Left lung (tissue), 10 donors: ENCODE results near the gene ERCC4. TPM values are rescaled to one million over a fixed set of nuclear protein-coding genes. Genes with fewer than 3 reads are reported as not detected.
A peak's percentile ranks its signal among the peaks of the same experiment; 100 is the strongest.
"Not testable (repeated sequence)": the region's sequence is repeated elsewhere in the genome, so short reads cannot be mapped to it uniquely, and the experiment has no call there.

Source experiments
- ATAC-seq: fragments of 200-7000 bp; cut with Tn5 transposase; one replicate; pipeline ENCODE4 v1.9.1; 2020; ENCODE audit warnings: moderate library complexity
- DNase-seq, 4 donors: peaks; one replicate each; pipeline ENCODE4 v3.0.0-alpha.2; 2013 to 2020
- H3K27ac ChIP-seq, 2 donors: fragments of 200-600 bp; sonication (generic) in 1 of 2; one replicate each; pipeline versions ENCODE4 v1.5.0 to v1.8.0; 2020 to 2021
- H3K27me3 ChIP-seq, 2 donors: fragments of 200-600 bp; sonication (generic) in 1 of 2; one replicate each; pipeline versions ENCODE4 v1.5.0 to v1.8.0; 2020 to 2021
- H3K36me3 ChIP-seq, 2 donors: fragments of 200-600 bp; sonication (generic) in 1 of 2; one replicate each; pipeline versions ENCODE4 v1.5.0 to v1.8.0; 2020 to 2021
- H3K4me1 ChIP-seq, 2 donors: fragments of 200-600 bp; one replicate each; pipeline ENCODE4 v1.8.0; 2021
- H3K4me3 ChIP-seq, 2 donors: fragments of 200-600 bp; sonication (generic) in 1 of 2; one replicate each; pipeline versions ENCODE4 v1.5.0 to v1.8.0; 2020 to 2021; ENCODE audit warnings: mild to moderate bottlenecking in 1 of 2
- H3K9me3 ChIP-seq, 2 donors: fragments of 200-600 bp; sonication (generic) in 1 of 2; one replicate each; pipeline versions ENCODE4 v1.5.0 to v1.8.0; 2020 to 2021
- intact Hi-C, 2 donors: fragments of 100-400 bp; cut with DNase I; formaldehyde crosslinking; loops; one replicate each; pipeline versions ENCODE4 v1.11.2 to v1.14.2; 2022
- polyA plus RNA-seq, 6 donors: library from polyadenylated mRNA; unstranded; fragments of 120-200 nt; gene quantifications; one replicate each; pipeline ENCODE4 v1.2.1, GENCODE V29; 2013; ENCODE audit not compliant: insufficient read length in 6 of 6
- total RNA-seq, 2 donors: library from RNA; stranded (reverse); fragmentation: NEBNext Ultra II Directional; extraction: Animal tissue kit (Norgen Biotek cat#: 25700); gene quantifications; one replicate each; pipeline ENCODE4 v1.2.1, GENCODE V29; 2021
- TF ChIP-seq, protein P1 (sequence below), 2 donors: fragments of 200-600 bp; sonication (generic) in 1 of 2; IDR thresholded peaks; one replicate each; pipeline versions ENCODE4 v1.5.0 to v1.8.0; 2021; ENCODE audit warnings: antibody characterized with exemption in 2 of 2
- donor health status: DM: no; HTN: yes; CAD: no.
- donor health status: DM: no; HTN: no; CAD: no.

Gene ERCC4
- total and polyA plus RNA-seq, 8 donors: 10.7 to 20.1 (median 16.4) TPM

DNA sequence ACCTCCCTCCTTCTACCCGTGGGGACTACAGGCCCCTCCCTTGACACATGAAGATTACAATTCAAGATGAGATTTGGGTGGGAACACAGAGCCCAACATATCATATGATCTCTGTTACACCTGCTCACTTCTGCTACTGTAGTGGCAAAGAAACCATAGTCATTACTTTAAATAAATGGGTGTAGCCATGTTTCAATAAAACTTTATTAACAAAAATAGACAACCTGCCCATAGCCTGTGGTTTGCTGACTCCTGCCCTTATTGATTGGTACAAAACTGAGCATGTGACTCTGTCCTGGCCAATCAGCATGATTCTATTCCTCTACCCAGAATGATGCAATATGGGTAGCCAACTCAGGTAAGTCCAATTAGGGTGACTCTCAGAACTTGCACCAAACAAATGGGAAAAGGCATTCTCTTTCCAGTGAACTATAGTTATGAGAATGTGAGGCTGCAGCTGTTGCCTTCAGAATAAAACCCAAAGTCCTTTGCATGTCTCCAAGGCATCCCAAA lies 15.7 kb upstream of the ERCC4 start:
- no peak overlapping the region for H3K4me3 ChIP-seq
- H3K9me3 ChIP-seq: no peaks in the 10 kb centered on the region
- DNase-seq (no peak), ATAC-seq (no peak)
- TF ChIP-seq, protein P1, sequence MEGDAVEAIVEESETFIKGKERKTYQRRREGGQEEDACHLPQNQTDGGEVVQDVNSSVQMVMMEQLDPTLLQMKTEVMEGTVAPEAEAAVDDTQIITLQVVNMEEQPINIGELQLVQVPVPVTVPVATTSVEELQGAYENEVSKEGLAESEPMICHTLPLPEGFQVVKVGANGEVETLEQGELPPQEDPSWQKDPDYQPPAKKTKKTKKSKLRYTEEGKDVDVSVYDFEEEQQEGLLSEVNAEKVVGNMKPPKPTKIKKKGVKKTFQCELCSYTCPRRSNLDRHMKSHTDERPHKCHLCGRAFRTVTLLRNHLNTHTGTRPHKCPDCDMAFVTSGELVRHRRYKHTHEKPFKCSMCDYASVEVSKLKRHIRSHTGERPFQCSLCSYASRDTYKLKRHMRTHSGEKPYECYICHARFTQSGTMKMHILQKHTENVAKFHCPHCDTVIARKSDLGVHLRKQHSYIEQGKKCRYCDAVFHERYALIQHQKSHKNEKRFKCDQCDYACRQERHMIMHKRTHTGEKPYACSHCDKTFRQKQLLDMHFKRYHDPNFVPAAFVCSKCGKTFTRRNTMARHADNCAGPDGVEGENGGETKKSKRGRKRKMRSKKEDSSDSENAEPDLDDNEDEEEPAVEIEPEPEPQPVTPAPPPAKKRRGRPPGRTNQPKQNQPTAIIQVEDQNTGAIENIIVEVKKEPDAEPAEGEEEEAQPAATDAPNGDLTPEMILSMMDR (IDR thresholded peaks at IDR 0.05): no peak
- no peaks in the 10 kb centered on the region for H3K36me3 ChIP-seq
- peaks cover 0 to under 1% of the 10 kb centered on the region in 2 donors for H3K27me3 ChIP-seq
- H3K4me1 ChIP-seq: no peaks in the 10 kb centered on the region
- H3K27ac ChIP-seq: no peak overlapping the region
- intact Hi-C loops: no loop called here

DNA sequence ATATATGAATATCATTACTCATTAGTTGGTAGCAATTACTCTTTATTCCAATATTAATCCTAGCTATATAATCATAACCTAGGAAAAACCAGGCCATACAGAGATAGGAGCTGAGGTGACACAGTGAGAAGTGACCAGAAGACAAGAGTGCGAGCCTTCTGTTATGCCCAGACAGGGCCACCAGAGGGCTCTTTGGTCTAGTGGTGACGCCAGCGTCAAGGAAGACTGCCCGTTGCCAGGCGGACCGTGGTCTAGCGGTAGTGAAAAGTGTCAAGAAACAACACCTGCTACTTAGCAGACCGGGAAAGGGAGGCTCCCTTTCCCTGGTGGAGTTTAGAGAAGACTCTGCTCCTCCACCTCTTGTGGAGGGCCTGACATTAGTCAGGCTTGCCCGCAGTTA lies 15.1 kb upstream of the ERCC4 start:
- H3K36me3 ChIP-seq: not testable (repeated sequence)
- TF ChIP-seq, protein P1 (IDR thresholded peaks at IDR 0.05): peak; percentile 28 to 30

DNA sequence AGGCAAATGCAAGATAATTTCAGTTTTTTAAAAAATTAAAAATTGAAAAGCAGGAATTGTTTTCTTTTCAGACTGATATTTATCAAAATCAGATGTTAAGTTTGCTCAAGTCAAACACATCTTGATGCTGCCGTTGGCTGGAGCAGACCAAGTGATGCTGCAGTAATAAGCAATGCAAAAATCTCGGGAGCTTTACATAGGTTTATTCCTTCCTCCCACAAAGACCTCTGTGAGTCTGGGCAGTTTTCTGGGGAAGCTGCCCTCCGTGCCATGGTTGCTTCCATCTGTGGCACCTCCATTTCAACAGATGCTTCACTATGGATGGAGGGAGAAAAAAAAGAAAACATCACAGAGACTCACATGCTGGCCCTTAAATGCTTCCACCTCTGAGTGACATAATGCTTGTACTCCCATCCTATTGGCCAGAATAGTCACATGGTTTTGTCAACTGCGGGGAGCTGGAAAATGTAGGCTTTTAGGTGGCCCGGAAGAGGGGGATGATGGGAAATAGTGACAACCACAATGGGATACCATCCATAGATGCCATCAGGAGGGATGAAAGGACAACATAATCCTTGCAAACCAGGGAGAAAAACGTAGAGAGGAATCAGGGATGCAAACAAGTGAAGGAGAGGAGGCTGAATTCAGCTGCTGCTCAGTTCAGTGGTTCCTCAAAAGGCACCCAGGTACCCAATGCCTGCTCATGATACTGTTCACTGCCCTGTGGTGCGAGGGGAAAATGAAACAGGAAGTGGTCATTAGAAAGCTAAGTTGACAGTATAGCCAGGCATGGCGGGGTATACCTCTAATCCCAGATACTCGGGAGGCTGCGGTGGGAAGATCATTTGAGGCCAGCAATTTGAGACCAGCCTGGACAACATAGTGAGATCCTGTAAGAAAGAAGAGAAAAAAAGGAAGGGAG lies 13.5 kb upstream of the ERCC4 start:
- H3K4me1 ChIP-seq: no peaks in the 10 kb centered on the region
- no peaks in the 10 kb centered on the region for H3K9me3 ChIP-seq
- no peaks in the 10 kb centered on the region for H3K36me3 ChIP-seq
- no peaks in the 10 kb centered on the region for H3K27me3 ChIP-seq
- no peak overlapping the region for H3K27ac ChIP-seq
- DNase-seq: no peak
- ATAC-seq: no peak
- TF ChIP-seq, protein P1 (IDR thresholded peaks at IDR 0.05): no peak
- H3K4me3 ChIP-seq: no peak overlapping the region
- intact Hi-C loops: no loop called here

More for the DNA sequence above, 15.1 kb upstream of the ERCC4 start:
- H3K4me3 ChIP-seq, H3K27me3 ChIP-seq, H3K27ac ChIP-seq, intact Hi-C loops, H3K9me3 ChIP-seq, H3K4me1 ChIP-seq, ATAC-seq, DNase-seq: not testable (repeated sequence)

DNA sequence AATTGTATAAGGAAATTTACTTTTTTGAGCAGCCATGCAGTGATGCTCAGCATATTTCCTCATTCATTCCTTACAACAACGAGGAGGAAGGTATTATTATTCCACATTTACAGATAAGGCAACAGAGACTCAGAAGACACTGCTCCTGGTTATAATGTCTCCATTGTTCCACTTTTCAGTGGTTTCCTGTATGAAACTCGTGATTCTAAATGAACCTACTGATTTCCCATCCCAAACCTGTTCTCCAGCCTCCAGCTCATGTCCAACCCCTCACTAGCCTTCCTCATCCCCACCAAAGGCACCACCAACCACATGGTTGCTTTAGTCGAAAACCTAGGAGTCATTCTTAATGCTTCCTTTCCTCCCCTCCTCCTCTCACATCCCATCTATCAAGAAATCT lies 12.5 kb upstream of the ERCC4 start:
- Histone ChIP-seq H3K27ac (no peak overlapping the region), H3K9me3 (no peaks in the 10 kb centered on the region), H3K36me3 (no peaks in the 10 kb centered on the region), H3K27me3 (no peaks in the 10 kb centered on the region), H3K4me1 (no peaks in the 10 kb centered on the region), H3K4me3 (no peak overlapping the region)
- TF ChIP-seq, protein P1 (IDR thresholded peaks at IDR 0.05): no peak
- no peak for DNase-seq
- intact Hi-C loops: no loop called here
- ATAC-seq: no peak

DNA sequence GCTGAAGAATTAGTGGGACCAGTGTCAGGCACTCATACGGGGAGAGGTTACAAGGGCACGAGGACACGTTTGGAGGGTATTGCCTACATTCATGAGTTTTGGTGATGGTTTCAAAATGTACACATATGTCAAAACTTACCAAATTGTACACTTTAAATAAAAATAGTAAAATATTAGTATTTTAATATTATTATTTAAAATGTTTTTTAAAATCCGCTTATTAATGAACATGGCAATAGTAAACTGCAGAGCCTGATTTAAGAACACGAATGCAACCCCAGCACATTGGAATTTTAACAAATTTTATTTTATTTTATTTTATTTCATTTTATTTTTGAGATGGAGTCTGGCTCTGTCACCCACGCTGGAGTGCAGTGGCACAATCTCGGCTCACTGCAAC lies 10.9 kb upstream of the ERCC4 start:
- ATAC-seq (no peak), DNase-seq (no peak)
- no peak overlapping the region for H3K27ac ChIP-seq
- TF ChIP-seq, protein P1 (IDR thresholded peaks at IDR 0.05): no peak
- intact Hi-C loops: no loop called here
- no peaks in the 10 kb centered on the region for H3K9me3 ChIP-seq
- no peaks in the 10 kb centered on the region for H3K36me3 ChIP-seq
- no peaks in the 10 kb centered on the region for H3K4me1 ChIP-seq
- H3K27me3 ChIP-seq: no peaks in the 10 kb centered on the region
- no peak overlapping the region for H3K4me3 ChIP-seq
